ENCODE data around the gene PLTP. TPM values are rescaled to one million over a fixed set of nuclear protein-coding genes. Genes with fewer than 3 reads are reported as not detected.
A peak's percentile ranks its signal among the peaks of the same experiment; 100 is the strongest.

The PLTP gene
- total RNA-seq, 2 donors from 2014 or later: 92.1 to 123 TPM

DNA sequence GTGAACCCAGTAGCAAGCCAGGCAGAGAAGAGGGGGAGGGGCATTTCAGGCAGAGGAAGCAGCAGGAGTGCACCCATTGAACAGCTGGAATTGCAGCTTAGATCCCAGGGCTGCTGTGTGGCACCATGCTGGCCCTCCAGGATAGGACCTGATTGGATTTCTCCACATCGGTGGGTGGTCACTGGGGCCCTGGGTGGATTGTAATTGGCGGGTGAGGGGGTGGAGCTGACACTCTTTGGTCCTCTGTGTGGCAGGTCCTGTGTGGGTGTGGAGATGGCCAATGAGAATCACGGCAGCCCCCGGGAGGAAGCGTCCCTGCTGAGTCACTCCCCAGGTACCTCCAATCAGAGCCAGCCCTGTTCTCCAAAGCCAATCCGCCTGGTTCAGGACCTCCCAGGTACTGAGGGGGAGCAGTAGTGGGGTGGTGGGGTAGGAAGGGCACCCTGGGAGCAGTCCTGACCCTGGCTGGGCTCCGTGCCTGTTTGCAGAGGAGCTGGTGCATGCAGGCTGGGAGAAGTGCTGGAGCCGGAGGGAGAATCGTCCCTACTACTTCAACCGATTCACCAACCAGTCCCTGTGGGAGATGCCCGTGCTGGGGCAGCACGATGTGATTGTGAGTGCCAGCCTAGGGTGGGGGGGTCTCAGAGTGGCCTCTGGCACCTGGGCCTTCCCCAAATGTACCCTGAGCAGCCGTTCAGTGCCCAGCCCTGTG is 26.9 kb upstream of the PLTP start:
- H3K36me3 Mint-ChIP-seq (ENCODE audit: low read depth): peaks cover 45% of the 10 kb centered on the region
- no peaks in the 10 kb centered on the region for H3K27me3 ChIP-seq (ENCODE audit: control insufficient read depth, insufficient read depth, low read length, poor library complexity, severe bottlenecking)
- DNase-seq: peak; percentile 90
- peaks cover 20% of the 10 kb centered on the region for H3K4me1 Mint-ChIP-seq
- H3K27me3 Mint-ChIP-seq (ENCODE audit: insufficient read depth): no peaks in the 10 kb centered on the region
- H3K4me3 ChIP-seq (ENCODE audit: low read length): peak overlapping the region; percentile 5
- H3K9me3 Mint-ChIP-seq: no peaks in the 10 kb centered on the region
- peak overlapping the region; percentile 86 for H3K27ac Mint-ChIP-seq
- H3K27ac ChIP-seq (ENCODE audit: low read depth, low read length): no peak overlapping the region
- H3K36me3 ChIP-seq (ENCODE audit: control insufficient read depth, insufficient read depth, low read length): peaks cover 49% of the 10 kb centered on the region
- no peak overlapping the region for H3K4me3 Mint-ChIP-seq
- H3K9ac ChIP-seq (ENCODE audit: extremely low read depth, low read length, poor library complexity, severe bottlenecking): no peak overlapping the region
- peaks cover 14% of the 10 kb centered on the region for H3K4me1 ChIP-seq (ENCODE audit: control insufficient read depth, insufficient read depth, low read length)
- WGBS, 2 experiments (ENCODE audit: insufficient coverage in 1 of 2, insufficient read length in 1 of 2): 82 to 93% methylated on average over 5 to 13 of the region's 13 CpGs
- no peaks in the 10 kb centered on the region for H3K9me3 ChIP-seq (ENCODE audit: control insufficient read depth, low read length)
- TF ChIP-seq, protein P1, sequence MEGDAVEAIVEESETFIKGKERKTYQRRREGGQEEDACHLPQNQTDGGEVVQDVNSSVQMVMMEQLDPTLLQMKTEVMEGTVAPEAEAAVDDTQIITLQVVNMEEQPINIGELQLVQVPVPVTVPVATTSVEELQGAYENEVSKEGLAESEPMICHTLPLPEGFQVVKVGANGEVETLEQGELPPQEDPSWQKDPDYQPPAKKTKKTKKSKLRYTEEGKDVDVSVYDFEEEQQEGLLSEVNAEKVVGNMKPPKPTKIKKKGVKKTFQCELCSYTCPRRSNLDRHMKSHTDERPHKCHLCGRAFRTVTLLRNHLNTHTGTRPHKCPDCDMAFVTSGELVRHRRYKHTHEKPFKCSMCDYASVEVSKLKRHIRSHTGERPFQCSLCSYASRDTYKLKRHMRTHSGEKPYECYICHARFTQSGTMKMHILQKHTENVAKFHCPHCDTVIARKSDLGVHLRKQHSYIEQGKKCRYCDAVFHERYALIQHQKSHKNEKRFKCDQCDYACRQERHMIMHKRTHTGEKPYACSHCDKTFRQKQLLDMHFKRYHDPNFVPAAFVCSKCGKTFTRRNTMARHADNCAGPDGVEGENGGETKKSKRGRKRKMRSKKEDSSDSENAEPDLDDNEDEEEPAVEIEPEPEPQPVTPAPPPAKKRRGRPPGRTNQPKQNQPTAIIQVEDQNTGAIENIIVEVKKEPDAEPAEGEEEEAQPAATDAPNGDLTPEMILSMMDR (conservative IDR thresholded peaks at IDR 0.05): no peak

DNA sequence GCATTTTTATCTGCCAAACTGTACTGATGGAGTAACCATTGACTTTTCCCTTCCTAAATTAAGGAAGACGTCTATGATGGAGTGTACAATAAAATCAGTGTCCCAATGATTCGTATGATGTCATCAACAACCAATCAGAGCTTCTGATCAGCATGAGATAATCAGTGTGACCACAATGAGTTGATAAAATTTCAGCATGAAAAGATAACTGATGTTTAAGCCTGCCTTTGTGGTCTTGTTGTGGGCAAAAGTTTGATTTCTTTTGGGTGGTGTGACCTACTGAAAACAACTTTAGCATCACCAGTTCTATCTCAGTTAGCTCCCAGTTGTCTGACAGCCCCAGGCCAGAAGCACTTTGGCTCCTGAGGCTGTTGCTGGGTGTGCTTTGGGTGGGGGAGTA is 25.8 kb upstream of the PLTP start:
- H3K27me3 Mint-ChIP-seq (ENCODE audit: insufficient read depth): no peaks in the 10 kb centered on the region
- no peak overlapping the region for H3K27ac ChIP-seq (ENCODE audit: low read depth, low read length)
- TF ChIP-seq, protein P1 (conservative IDR thresholded peaks at IDR 0.05): no peak
- peak overlapping the region; percentile 86 for H3K27ac Mint-ChIP-seq
- peaks cover 18% of the 10 kb centered on the region for H3K4me1 ChIP-seq (ENCODE audit: control insufficient read depth, insufficient read depth, low read length)
- H3K36me3 ChIP-seq (ENCODE audit: control insufficient read depth, insufficient read depth, low read length): peaks cover 38% of the 10 kb centered on the region
- H3K4me1 Mint-ChIP-seq: peaks cover 25% of the 10 kb centered on the region
- peaks cover 37% of the 10 kb centered on the region for H3K36me3 Mint-ChIP-seq (ENCODE audit: low read depth)
- DNase-seq: no peak
- 86 to 94% methylated on average over 2 of the region's 2 CpGs for WGBS, 2 experiments (ENCODE audit: insufficient coverage in 1 of 2, insufficient read length in 1 of 2)
- H3K27me3 ChIP-seq (ENCODE audit: control insufficient read depth, insufficient read depth, low read length, poor library complexity, severe bottlenecking): no peaks in the 10 kb centered on the region
- peak overlapping the region; percentile 6 for H3K9ac ChIP-seq (ENCODE audit: extremely low read depth, low read length, poor library complexity, severe bottlenecking)
- no peaks in the 10 kb centered on the region for H3K9me3 Mint-ChIP-seq
- H3K4me3 ChIP-seq (ENCODE audit: low read length): peak overlapping the region; percentile 5
- H3K9me3 ChIP-seq (ENCODE audit: control insufficient read depth, low read length): no peaks in the 10 kb centered on the region
- H3K4me3 Mint-ChIP-seq: no peak overlapping the region

DNA sequence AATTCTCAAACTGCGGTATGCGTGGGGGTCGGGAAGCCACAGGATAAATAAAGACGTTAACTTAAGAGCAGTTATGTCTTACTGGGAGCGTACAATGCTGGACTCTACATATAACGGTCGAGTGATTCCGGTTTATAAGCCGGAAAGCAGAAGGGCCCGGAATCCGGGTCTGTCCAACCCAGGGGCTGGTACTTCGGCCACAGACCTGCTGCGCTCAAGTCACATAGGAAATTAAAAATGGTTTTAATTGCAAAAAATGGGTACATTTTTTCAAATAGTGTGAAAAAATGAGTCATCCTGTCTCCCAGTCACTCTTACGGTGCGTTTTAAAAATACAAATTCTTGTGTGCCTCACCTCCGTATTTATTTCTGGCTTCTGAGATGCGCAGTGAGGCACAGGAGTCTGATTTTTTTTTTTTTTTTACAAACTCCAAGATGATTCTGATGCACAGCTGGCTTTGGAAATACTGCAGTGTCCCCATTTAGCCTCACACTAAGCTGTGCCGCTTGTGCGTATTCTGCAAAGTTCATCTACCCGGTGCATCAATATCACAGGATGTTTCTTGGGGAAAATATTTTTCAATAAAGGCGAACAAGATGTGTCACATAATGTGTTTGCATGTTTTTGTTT is 23.6 kb upstream of the PLTP start:
- peaks cover 34% of the 10 kb centered on the region for H3K36me3 Mint-ChIP-seq (ENCODE audit: low read depth)
- peak overlapping the region; percentile 93 for H3K27ac Mint-ChIP-seq
- no peak for DNase-seq
- Histone ChIP-seq H3K27me3 (ENCODE audit: control insufficient read depth, insufficient read depth, low read length, poor library complexity, severe bottlenecking) (no peaks in the 10 kb centered on the region), H3K9ac (ENCODE audit: extremely low read depth, low read length, poor library complexity, severe bottlenecking) (peak overlapping the region; percentile 99), H3K9me3 (ENCODE audit: control insufficient read depth, low read length) (no peaks in the 10 kb centered on the region), H3K36me3 (ENCODE audit: control insufficient read depth, insufficient read depth, low read length) (peaks cover 32% of the 10 kb centered on the region), H3K27ac (ENCODE audit: low read depth, low read length) (peak overlapping the region; percentile 100), H3K4me3 (ENCODE audit: low read length) (peak overlapping the region; percentile 83), H3K4me1 (ENCODE audit: control insufficient read depth, insufficient read depth, low read length) (peaks cover 18% of the 10 kb centered on the region)
- peak overlapping the region; percentile 97 for H3K4me3 Mint-ChIP-seq
- TF ChIP-seq, protein P1 (conservative IDR thresholded peaks at IDR 0.05): no peak
- H3K4me1 Mint-ChIP-seq: peaks cover 28% of the 10 kb centered on the region
- H3K9me3 Mint-ChIP-seq: no peaks in the 10 kb centered on the region
- WGBS, 2 experiments (ENCODE audit: insufficient coverage in 1 of 2, insufficient read length in 1 of 2): 30 to 32% methylated on average over 19 to 21 of the region's 21 CpGs
- H3K27me3 Mint-ChIP-seq (ENCODE audit: insufficient read depth): no peaks in the 10 kb centered on the region
